Type B pancreatic cell (in vitro differentiated cells): ENCODE results near the gene FAM210A. TPM values are rescaled to one million over a fixed set of nuclear protein-coding genes. Genes with fewer than 3 reads are reported as not detected.

ENCODE experiments used
- DNase-seq: peaks from one replicate; pipeline ENCODE4 v3.0.0; 2021; ENCODE audit warnings: mixed read lengths; ENCODE audit not compliant: unreplicated experiment; ENCODE audit errors: extremely low spot score
- H3K27ac Mint-ChIP-seq: 2 replicates; pipeline ENCODE4 v1.8.0; 2021; ENCODE audit warnings: mild to moderate bottlenecking, mixed read lengths
- H3K27me3 Mint-ChIP-seq: 2 replicates; pipeline ENCODE4 v1.8.0; 2021; ENCODE audit warnings: mixed read lengths
- H3K36me3 Mint-ChIP-seq: 2 replicates; pipeline ENCODE4 v1.8.0; 2021; ENCODE audit warnings: mixed read lengths
- H3K4me1 Mint-ChIP-seq: one replicate; pipeline ENCODE4 v1.8.0; 2021; ENCODE audit warnings: mixed read lengths; ENCODE audit not compliant: unreplicated experiment
- H3K4me3 Mint-ChIP-seq: 2 replicates; pipeline ENCODE4 v1.8.0; 2021; ENCODE audit warnings: mild to moderate bottlenecking, mixed read lengths
- H3K9me3 Mint-ChIP-seq: 2 replicates; pipeline ENCODE4 v1.8.0; 2021; ENCODE audit warnings: mixed read lengths
- CTCF ChIP-seq: fragments of 200-600 bp; sonication (generic); conservative IDR thresholded peaks from 2 replicates; pipeline ENCODE4 v1.5.0; 2021; ENCODE audit warnings: antibody characterized with exemption, mild to moderate bottlenecking
- total RNA-seq: library from RNA; stranded (reverse); gene quantifications from 2 replicates; pipeline ENCODE4 v1.2.1, GENCODE V29; 2021; ENCODE audit warnings: low replicate concordance

The FAM210A gene
- total RNA-seq, 1 donor from 2014 or later = 16.9 TPM

GRCh38 chr18:13627639-13628038 lies 98.7 kb downstream of the FAM210A start:
- H3K4me1 Mint-ChIP-seq = peaks cover 6% of the 10 kb centered on the region
- no peak for TF ChIP-seq CTCF
- H3K27me3 Mint-ChIP-seq = peaks cover 30% of the 10 kb centered on the region
- no peaks in the 10 kb centered on the region for H3K36me3 Mint-ChIP-seq
- no peak overlapping the region for H3K4me3 Mint-ChIP-seq
- H3K9me3 Mint-ChIP-seq = no peaks in the 10 kb centered on the region
- no peak for DNase-seq
- no peak overlapping the region for H3K27ac Mint-ChIP-seq

GRCh38 chr18:13626544-13626908 lies 99.8 kb downstream of the FAM210A start:
- DNase-seq = no peak
- Mint-ChIP-seq H3K36me3 (no peaks in the 10 kb centered on the region), H3K27ac (no peak overlapping the region), H3K9me3 (no peaks in the 10 kb centered on the region), H3K27me3 (peaks cover 30% of the 10 kb centered on the region), H3K4me1 (peaks cover 6% of the 10 kb centered on the region), H3K4me3 (no peak overlapping the region)
- no peak for TF ChIP-seq CTCF

- DNase-seq = no peak
- TF ChIP-seq CTCF = no peak
- H3K27me3 Mint-ChIP-seq = peaks cover 28% of the 10 kb centered on the region
- H3K4me3 Mint-ChIP-seq = no peak overlapping the region
- no peak overlapping the region for H3K27ac Mint-ChIP-seq
- no peaks in the 10 kb centered on the region for H3K9me3 Mint-ChIP-seq
- peaks cover 6% of the 10 kb centered on the region for H3K4me1 Mint-ChIP-seq
- H3K36me3 Mint-ChIP-seq = no peaks in the 10 kb centered on the region
Observed at GRCh38 chr18:13625843-13626543, 100.4 kb downstream of the FAM210A start.

- Mint-ChIP-seq H3K9me3 (no peaks in the 10 kb centered on the region), H3K4me1 (peaks cover 6% of the 10 kb centered on the region), H3K4me3 (no peak overlapping the region), H3K27me3 (peaks cover 27% of the 10 kb centered on the region), H3K27ac (no peak overlapping the region), H3K36me3 (no peaks in the 10 kb centered on the region)
- TF ChIP-seq CTCF = no peak
- no peak for DNase-seq
Observed at GRCh38 chr18:13625355-13625754, 101.0 kb downstream of the FAM210A start.

GRCh38 chr18:13624563-13625237 lies 101.7 kb downstream of the FAM210A start:
- no peak for TF ChIP-seq CTCF
- H3K36me3 Mint-ChIP-seq = no peaks in the 10 kb centered on the region
- no peak overlapping the region for H3K27ac Mint-ChIP-seq
- peaks cover 23% of the 10 kb centered on the region for H3K27me3 Mint-ChIP-seq
- H3K4me1 Mint-ChIP-seq = no peaks in the 10 kb centered on the region
- no peak overlapping the region for H3K4me3 Mint-ChIP-seq
- no peak for DNase-seq
- no peaks in the 10 kb centered on the region for H3K9me3 Mint-ChIP-seq
